ENCODE measurements around the gene PIGP. TPM values are rescaled to one million over a fixed set of nuclear protein-coding genes. Genes with fewer than 3 reads are reported as not detected.

PIGP gene
- total and polyA plus RNA-seq, 9 donors, result 13.8 to 78.7 (median 21.0) TPM

DNA sequence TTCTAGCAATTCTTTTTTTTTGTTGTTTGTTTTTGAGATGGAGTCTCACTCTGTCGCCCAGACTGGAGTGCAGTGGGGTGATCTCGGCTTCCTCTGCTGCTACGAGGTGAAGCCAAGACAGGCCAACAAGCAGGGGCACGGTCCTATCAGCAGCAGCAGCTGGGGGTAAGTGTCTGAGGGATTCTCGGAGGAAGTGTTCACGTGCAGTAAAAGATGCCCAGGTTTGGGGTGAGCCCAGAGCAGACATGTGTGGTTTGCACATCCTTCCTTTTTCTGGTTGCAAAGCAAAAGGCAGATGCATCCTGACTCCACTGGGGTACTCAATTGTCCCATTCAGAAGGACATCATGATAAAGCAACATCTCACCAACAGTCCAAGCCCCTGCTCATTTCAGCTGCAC, 27.7 kb downstream of the PIGP start:
- 85 to 90% (median 85%) methylated on average over 6 of the region's 6 CpGs for WGBS, 3 donors
- no peak for TF ChIP-seq EP300 (IDR thresholded peaks at IDR 0.05)
- no peak for TF ChIP-seq POLR2A (IDR thresholded peaks at IDR 0.05)
- TF ChIP-seq, protein P1, sequence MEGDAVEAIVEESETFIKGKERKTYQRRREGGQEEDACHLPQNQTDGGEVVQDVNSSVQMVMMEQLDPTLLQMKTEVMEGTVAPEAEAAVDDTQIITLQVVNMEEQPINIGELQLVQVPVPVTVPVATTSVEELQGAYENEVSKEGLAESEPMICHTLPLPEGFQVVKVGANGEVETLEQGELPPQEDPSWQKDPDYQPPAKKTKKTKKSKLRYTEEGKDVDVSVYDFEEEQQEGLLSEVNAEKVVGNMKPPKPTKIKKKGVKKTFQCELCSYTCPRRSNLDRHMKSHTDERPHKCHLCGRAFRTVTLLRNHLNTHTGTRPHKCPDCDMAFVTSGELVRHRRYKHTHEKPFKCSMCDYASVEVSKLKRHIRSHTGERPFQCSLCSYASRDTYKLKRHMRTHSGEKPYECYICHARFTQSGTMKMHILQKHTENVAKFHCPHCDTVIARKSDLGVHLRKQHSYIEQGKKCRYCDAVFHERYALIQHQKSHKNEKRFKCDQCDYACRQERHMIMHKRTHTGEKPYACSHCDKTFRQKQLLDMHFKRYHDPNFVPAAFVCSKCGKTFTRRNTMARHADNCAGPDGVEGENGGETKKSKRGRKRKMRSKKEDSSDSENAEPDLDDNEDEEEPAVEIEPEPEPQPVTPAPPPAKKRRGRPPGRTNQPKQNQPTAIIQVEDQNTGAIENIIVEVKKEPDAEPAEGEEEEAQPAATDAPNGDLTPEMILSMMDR (IDR thresholded peaks at IDR 0.05), result no peak
- no peaks in the 10 kb centered on the region for H3K4me1 ChIP-seq (ENCODE audit: insufficient read depth)
- DNase-seq, result no peak
- intact Hi-C loops (cut with DNase I), result no loop called here
- no peaks in the 10 kb centered on the region for H3K27me3 ChIP-seq
- H3K4me3 ChIP-seq, result no peak overlapping the region
- H3K27ac ChIP-seq, result no peak overlapping the region
- H3K36me3 ChIP-seq, result no peaks in the 10 kb centered on the region
- no peaks in the 10 kb centered on the region for H3K9me3 ChIP-seq

DNA sequence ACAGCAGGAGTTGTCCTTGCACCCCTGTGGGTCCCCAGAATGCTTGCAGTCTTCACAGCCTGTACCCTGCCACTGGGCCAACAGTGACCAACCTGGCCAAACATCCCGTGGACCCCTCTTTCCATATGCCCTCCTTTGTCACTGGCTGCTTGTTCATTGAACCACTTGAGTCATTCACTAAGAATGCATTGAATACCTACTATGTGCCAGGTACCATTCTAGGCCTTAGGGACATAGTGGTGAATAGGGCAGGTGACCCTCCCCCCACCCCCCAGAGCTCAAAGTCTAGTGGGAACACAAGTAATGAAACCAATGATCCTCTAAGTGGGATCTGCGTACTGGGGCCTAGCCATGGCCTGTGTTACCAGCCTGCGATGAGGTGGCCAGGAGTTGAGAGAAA, 28.2 kb downstream of the PIGP start:
- WGBS, 3 donors, result 94 to 98% (median 97%) methylated on average over 3 of the region's 3 CpGs
- intact Hi-C loops (cut with DNase I), result no loop called here
- H3K27ac ChIP-seq, result no peak overlapping the region
- H3K27me3 ChIP-seq, result no peaks in the 10 kb centered on the region
- no peak for TF ChIP-seq POLR2A (IDR thresholded peaks at IDR 0.05)
- no peak for TF ChIP-seq EP300 (IDR thresholded peaks at IDR 0.05)
- TF ChIP-seq, protein P1 (IDR thresholded peaks at IDR 0.05), result no peak
- H3K4me3 ChIP-seq, result no peak overlapping the region
- DNase-seq, result no peak
- H3K4me1 ChIP-seq (ENCODE audit: insufficient read depth), result no peaks in the 10 kb centered on the region
- H3K9me3 ChIP-seq, result no peaks in the 10 kb centered on the region
- H3K36me3 ChIP-seq, result no peaks in the 10 kb centered on the region

DNA sequence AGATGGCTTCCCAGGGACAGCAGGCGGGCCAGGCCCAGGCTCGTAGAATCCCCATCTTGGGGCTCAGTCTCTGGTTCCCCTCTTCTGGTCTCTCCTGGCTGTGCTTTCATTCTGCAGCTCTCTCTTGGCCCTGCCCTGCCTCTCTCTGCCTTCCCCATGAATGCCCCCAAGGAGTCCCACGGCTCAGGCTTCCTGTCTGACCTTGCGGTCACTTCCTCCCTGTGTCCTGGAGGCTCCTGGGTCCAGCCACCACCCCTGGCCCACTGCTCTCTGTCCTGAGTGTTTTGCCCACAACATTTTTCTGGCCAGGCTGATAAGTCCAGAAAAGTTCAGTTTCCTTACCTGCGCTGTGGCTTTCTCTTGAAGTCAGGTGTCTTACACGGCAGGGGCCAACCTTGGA, 29.1 kb downstream of the PIGP start:
- H3K4me3 ChIP-seq, result no peak overlapping the region
- 85 to 91% (median 86%) methylated on average over 6 of the region's 6 CpGs for WGBS, 3 donors
- DNase-seq, result no peak
- no peaks in the 10 kb centered on the region for H3K4me1 ChIP-seq (ENCODE audit: insufficient read depth)
- intact Hi-C loops (cut with DNase I), result no loop called here
- H3K36me3 ChIP-seq, result no peaks in the 10 kb centered on the region
- H3K9me3 ChIP-seq, result no peaks in the 10 kb centered on the region
- TF ChIP-seq, protein P1 (IDR thresholded peaks at IDR 0.05), result no peak
- no peak for TF ChIP-seq POLR2A (IDR thresholded peaks at IDR 0.05)
- no peak for TF ChIP-seq EP300 (IDR thresholded peaks at IDR 0.05)
- H3K27me3 ChIP-seq, result no peaks in the 10 kb centered on the region
- no peak overlapping the region for H3K27ac ChIP-seq

DNA sequence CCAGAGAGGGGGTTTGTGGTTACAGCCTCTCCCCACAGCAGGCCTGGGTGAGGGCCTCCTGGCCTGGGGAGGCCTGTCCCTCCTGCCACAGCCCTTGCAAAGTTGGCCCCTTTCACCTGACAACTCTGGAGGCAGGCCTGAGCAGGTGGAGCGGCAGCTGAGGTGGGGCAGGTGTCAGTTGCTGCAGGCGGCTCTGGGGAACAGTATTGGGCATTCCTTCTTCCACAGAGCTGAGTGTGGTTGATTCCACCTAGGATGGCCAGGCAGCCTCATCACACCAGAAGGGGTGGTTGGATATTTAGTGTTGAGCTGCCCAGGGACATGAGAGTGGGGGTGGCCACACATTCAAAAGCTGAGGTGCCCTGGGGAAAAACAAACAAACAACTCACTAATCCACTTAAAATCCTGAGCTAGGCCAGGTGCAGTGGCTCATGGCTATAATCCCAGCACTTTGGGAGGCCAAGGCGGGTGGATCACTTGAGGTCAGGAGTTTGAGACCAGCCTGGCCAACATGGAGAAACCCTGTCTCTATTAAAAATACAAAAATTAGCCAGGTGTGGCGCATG, 31.1 kb downstream of the PIGP start:
- intact Hi-C loops (cut with DNase I), result no loop called here
- Histone ChIP-seq H3K4me1 (ENCODE audit: insufficient read depth) (no peaks in the 10 kb centered on the region), H3K4me3 (no peak overlapping the region), H3K27me3 (no peaks in the 10 kb centered on the region), H3K27ac (no peak overlapping the region), H3K36me3 (no peaks in the 10 kb centered on the region), H3K9me3 (no peaks in the 10 kb centered on the region)
- TF ChIP-seq, protein P1 (IDR thresholded peaks at IDR 0.05), result no peak
- TF ChIP-seq EP300 (IDR thresholded peaks at IDR 0.05), result no peak
- no peak for TF ChIP-seq POLR2A (IDR thresholded peaks at IDR 0.05)
- WGBS, 3 donors, result 96 to 99% (median 96%) methylated on average over 4 of the region's 4 CpGs
- DNase-seq, result no peak

Data from ovary (tissue), 9 donors.